ENCODE data around the gene CHP2. TPM values are rescaled to one million over a fixed set of nuclear protein-coding genes. Genes with fewer than 3 reads are reported as not detected.

Gene CHP2
- total RNA-seq, 1 donor from 2014 or later, result 0.62 TPM

Other genes with a start within 250 kb of the CHP2 start
- gene GGA2, start 244.5 kb upstream of the CHP2 start, total RNA-seq, result 27.8 TPM
- 29.3 TPM for gene EARS2, start 197.7 kb upstream of the CHP2 start, total RNA-seq
- 62.2 TPM for gene UBFD1, start 197.3 kb upstream of the CHP2 start, total RNA-seq
- gene NDUFAB1, start 158.7 kb upstream of the CHP2 start, total RNA-seq, result 112 TPM
- gene PALB2, start 113.7 kb upstream of the CHP2 start, total RNA-seq, result 12.0 TPM
- 73.6 TPM for gene DCTN5, start 113.6 kb upstream of the CHP2 start, total RNA-seq
- 1.1 TPM for gene PLK1, start 76.1 kb upstream of the CHP2 start, total RNA-seq
- gene ERN2, start 41.8 kb upstream of the CHP2 start, total RNA-seq, result not detected
- 59.0 TPM for gene PRKCB, start 81.0 kb downstream of the CHP2 start, total RNA-seq